ENCODE results near the gene MRPS23. TPM values are rescaled to one million over a fixed set of nuclear protein-coding genes. Genes with fewer than 3 reads are reported as not detected.

The MRPS23 gene
- total RNA-seq, 2 donors from 2014 or later: 55.3 to 65.0 TPM

DNA sequence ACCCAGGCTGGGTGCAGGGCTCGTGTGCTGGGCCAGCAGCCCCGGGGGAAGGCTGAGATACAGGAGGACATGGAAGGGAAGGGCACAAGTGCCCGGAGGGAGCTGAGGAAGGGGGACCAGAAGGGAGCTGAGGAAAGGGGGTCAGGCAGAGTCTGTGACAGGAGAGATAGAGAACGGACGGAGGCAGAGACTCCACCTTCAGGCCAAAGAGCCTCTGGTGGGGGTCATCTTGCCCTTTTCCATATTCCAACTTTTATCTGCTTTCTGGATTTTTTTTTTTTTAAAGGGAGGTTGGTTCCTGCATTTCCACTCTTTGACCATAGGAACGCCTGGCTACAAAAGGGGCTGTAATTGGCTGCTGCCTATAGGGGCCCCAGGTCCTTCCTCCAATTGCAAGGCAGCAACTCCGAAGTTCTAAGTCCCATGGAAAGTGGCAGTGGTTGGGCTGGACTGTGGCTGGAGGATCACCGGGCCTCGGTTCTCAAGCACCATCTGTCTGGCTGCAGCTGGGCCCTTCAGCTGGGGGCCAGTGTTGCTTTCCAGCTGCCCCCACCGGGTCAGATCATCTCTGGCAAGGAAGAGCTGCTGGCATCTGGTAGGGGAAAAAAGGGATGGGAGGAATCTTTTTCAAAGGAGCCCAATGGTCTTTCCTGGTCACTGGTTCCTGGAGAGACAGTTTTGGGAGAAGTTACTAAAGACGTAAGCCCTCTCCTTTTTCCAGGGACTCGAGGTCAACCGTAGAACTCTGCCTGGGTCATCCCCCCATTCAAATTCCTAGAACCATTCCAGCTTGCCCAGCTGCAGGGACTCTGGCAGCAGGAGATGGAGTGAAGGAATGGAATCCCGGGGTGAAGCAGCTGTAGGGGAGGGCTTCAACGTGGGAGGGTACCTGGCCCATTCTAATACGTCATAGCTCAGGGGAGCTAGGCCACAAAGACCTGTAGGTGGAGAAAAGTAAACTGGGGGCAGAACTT, 13.1 kb upstream of the MRPS23 start:
- no peak overlapping the region for H3K27ac Mint-ChIP-seq
- DNase-seq (ENCODE audit: low spot score) (no peak), ATAC-seq (no peak)
- H3K27me3 Mint-ChIP-seq: peaks cover 37 to 48% of the 10 kb centered on the region in 2 donors
- H3K9me3 Mint-ChIP-seq: no peaks in the 10 kb centered on the region
- no peaks in the 10 kb centered on the region for H3K36me3 Mint-ChIP-seq
- peaks cover 2 to 12% of the 10 kb centered on the region in 2 donors for H3K4me1 Mint-ChIP-seq (ENCODE audit: low read depth in 2 of 2)
- no peak overlapping the region for H3K4me3 Mint-ChIP-seq

DNA sequence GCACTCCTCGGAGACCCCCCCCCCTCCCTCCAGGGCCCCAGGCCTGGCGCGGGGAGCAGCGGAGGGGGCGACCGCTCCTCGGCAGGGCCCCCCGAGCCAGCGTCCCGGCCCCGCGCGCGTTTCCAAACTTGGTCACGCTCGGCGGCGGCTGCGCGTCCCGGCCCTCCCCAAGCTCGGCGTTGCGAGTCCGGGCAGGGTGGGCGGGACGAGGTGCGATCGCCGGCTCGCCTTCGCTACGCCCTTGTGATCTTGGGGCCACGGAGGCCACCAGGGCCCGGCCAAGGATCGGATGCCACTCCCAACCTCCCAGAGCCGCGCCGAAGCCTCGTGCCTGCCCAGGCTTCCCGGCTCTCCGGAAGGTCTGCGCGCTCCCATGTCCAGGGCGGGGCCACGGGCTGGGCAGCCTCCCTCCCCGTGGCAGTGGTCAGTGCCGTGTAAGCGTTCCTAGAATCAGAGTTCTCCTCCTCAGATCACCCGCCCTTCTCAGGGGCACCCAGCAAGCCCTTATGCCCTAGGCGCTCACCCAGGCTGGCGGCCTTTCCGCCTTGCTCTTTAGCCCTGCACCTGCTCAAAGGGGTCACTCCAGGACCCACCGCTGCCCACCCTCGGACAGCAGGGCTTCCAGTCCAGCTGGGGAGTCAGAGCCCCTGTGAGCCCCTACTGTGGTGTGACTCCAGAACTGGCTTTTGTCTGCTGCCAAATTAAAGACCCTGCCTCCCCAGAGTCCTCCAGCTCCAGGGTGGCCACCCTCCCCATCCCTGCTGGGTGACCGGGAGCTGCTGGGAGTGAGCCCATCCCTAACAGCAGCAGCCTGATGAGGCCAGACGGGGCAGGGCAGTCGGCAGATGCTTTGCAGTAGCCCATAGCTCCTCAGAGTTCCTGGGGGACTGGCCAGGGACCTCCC, 12.2 kb upstream of the MRPS23 start:
- Mint-ChIP-seq H3K4me1 (ENCODE audit: low read depth in 2 of 2) (peaks cover 2 to 8% of the 10 kb centered on the region in 2 donors), H3K4me3 (no peak overlapping the region)

DNA sequence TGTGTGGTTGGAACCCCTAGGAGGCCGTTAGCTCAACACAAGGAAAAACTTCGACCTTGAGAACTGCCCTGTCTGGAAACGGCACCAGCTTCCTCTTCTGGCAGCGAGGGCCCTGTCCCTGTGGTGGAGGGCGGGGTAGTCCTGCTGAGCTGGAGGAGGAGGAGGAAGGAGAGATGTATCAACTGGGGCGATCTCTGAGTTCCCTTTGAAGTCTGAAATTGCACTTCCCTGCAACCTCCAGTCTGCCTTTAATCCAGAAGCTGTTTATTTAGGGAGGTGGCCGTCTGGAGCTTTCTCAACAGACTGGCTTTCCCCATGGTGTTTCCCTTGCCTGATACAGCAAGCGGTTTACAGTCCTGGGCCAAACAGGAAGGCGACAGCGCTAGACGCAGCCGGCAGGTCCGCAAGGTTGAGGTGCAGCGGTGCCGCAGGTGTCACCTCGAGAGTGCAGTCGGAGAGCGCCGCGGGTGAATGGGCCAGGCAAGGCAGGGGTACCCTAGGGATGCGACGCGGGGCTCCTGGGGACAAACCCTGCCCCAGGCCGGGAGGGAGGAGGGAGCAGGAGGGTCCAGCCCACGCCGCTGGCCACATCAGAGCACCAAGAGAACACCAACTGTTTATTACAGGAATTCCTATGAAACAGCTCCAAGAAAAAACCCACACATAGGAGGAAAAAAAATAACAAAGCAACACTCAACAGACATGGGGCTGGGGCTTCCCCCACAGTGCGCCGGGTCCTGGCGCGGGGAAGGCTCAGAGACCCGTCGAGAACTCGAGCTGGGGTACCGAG, 11.4 kb upstream of the MRPS23 start:
- Mint-ChIP-seq H3K27me3 (peaks cover 32 to 48% of the 10 kb centered on the region in 2 donors), H3K4me3 (peak overlapping the region; percentile 71), H3K27ac (no peak overlapping the region), H3K36me3 (no peaks in the 10 kb centered on the region), H3K4me1 (ENCODE audit: low read depth in 2 of 2) (peaks cover 2 to 8% of the 10 kb centered on the region in 2 donors), H3K9me3 (no peaks in the 10 kb centered on the region)
- no peak for DNase-seq (ENCODE audit: low spot score)
- ATAC-seq: peak in 1 of 2 donors; percentile 26

More for the DNA sequence above, 12.2 kb upstream of the MRPS23 start:
- Mint-ChIP-seq H3K27me3 (peaks cover 32 to 48% of the 10 kb centered on the region in 2 donors), H3K9me3 (no peaks in the 10 kb centered on the region), H3K27ac (no peak overlapping the region), H3K36me3 (no peaks in the 10 kb centered on the region)
- no peak for ATAC-seq
- DNase-seq (ENCODE audit: low spot score): no peak

DNA sequence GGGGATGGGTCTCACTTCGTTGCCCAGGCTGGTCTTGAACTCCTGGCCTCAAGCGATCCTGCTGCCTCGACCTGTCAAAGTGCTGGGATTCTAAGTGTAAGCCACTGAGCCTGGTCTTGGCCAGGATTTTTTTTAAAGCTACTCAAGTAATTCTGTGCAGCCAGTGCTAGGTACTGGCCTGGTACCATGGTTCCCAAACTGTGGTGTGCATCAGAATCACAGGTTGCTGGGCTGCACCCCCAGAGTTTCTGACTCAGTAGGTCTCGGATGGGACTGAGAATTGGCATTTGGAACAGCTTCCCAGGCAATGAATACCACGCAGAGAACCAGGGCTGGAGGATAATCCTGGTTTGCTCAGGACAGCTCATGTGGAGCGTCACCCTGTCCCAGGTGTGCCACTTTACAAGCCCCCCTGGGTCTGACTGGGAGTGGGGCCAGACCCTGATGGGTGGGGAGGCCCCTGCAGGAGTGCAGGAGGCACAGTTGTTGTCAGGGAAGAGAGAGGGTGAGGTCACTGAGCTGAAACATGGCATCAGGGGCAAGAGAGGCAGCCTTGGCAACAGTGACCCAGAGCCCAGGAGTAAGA, 10.7 kb upstream of the MRPS23 start:
- Mint-ChIP-seq H3K9me3 (no peaks in the 10 kb centered on the region), H3K4me1 (ENCODE audit: low read depth in 2 of 2) (peaks cover 2 to 8% of the 10 kb centered on the region in 2 donors), H3K36me3 (no peaks in the 10 kb centered on the region), H3K27me3 (peaks cover 32 to 48% of the 10 kb centered on the region in 2 donors), H3K27ac (no peak overlapping the region), H3K4me3 (peak overlapping the region; percentile 71)
- ATAC-seq (no peak), DNase-seq (ENCODE audit: low spot score) (no peak)

DNA sequence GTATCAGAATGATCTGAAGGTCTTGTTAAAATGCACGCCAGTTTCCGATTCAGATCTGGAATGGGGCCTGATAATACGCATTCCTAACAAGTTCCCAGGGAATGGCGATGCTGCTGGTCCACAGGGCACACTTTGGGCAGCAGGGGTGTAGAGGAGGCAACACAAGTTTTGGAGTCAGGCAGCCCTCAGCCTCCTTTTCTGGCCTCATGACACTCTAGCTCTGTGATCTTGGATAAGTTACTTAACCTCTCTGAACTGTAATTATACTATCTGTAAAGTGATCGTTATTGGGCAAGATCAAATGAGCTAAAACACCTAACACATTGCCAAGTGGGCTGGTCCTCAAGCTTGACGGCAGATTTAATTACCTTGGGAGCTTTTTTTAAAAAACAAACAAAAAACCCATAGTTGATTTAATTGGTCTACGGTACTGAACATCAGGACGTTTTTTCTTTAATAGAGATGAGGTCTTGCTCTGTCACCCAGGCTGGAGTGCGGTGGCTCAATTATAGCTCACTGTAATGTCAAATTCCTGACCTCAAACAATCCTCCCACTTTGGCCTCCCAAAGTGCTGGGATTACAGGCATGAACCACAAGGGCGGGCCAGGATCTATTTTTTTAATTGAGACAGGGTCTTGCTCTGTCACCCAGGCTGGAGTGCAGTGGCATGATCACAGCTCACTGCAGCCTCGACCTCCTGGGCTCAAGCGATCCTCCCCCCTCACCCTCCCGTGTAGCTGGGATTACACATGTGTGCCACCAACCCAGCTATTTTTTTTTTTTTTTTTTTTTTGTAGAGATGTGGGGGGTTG, 10.0 kb upstream of the MRPS23 start:
- peaks cover 2 to 8% of the 10 kb centered on the region in 2 donors for H3K4me1 Mint-ChIP-seq (ENCODE audit: low read depth in 2 of 2)
- ATAC-seq (no peak), DNase-seq (ENCODE audit: low spot score) (no peak)
- H3K9me3 Mint-ChIP-seq: no peaks in the 10 kb centered on the region
- no peak overlapping the region for H3K27ac Mint-ChIP-seq
- no peak overlapping the region for H3K4me3 Mint-ChIP-seq
- no peaks in the 10 kb centered on the region for H3K36me3 Mint-ChIP-seq
- peaks cover 32 to 45% of the 10 kb centered on the region in 2 donors for H3K27me3 Mint-ChIP-seq

DNA sequence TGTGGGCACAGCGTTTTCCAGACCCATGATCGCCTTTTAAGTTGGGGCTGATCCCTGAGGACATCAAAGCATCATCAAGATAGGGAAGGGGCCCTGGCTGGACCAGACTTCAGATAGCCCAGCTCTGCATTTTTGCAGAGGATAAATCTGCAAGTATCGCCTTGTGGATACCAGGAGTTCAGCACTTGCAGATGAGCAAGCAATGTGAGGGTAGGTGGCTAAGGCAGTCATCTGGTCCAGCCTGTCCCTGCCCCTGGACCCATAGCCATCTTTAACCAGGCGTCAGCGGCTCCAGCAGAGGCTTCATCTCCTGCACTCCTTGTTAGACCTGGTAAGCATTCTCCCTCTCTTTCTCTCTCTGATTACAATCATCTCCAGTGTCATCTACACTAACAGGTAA, 9.0 kb upstream of the MRPS23 start:
- peaks cover 27 to 35% of the 10 kb centered on the region in 2 donors for H3K27me3 Mint-ChIP-seq
- H3K27ac Mint-ChIP-seq: no peak overlapping the region
- H3K4me3 Mint-ChIP-seq: no peak overlapping the region
- peaks cover 2 to 8% of the 10 kb centered on the region in 2 donors for H3K4me1 Mint-ChIP-seq (ENCODE audit: low read depth in 2 of 2)
- DNase-seq (ENCODE audit: low spot score) (no peak), ATAC-seq (no peak)
- no peaks in the 10 kb centered on the region for H3K36me3 Mint-ChIP-seq
- H3K9me3 Mint-ChIP-seq: no peaks in the 10 kb centered on the region

DNA sequence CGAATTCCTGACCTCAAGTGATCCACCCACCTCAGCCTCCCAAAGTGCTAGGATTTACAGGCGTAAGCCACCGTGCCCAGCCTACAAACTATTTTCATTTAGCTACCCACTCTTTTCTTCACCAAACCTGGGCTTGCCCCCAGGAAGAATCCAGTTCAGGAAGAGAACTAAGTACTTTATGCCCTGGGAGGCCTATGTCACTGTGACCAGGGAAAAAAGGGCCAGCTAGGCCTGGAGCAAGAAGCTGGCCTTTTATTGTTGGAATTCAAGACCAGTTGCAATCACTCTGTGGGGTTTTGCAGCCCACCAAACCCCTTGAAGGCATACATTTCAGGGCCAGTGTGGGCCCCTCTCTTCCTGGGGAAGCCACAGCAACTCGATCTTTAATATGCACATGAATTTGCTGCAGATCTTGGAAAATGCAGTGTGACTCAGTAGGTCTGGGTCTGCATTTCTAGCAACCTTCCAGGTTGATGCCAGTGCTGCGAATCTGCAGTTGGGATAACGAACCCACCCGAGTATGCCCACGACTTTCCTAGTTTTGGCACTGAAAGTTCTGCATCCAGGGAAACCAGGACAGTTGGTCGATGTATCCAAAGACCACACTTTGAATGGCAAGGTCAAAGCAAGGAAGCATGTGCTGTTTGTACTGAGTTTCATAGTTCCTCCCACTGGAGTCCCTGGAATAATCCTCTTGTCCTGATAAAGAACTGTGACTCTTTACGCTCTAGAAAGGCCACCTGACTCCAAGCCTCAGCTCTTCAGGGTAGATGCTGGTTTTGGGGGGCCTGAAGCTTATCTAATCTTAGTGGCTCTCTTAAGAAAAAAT, 7.2 kb upstream of the MRPS23 start:
- H3K9me3 Mint-ChIP-seq: no peaks in the 10 kb centered on the region
- H3K4me1 Mint-ChIP-seq (ENCODE audit: low read depth in 2 of 2): peaks cover 2 to 8% of the 10 kb centered on the region in 2 donors
- H3K27me3 Mint-ChIP-seq: peaks cover 21 to 24% of the 10 kb centered on the region in 2 donors
- ATAC-seq (no peak), DNase-seq (ENCODE audit: low spot score) (no peak)
- H3K4me3 Mint-ChIP-seq: no peak overlapping the region
- no peak overlapping the region for H3K27ac Mint-ChIP-seq
- H3K36me3 Mint-ChIP-seq: no peaks in the 10 kb centered on the region

DNA sequence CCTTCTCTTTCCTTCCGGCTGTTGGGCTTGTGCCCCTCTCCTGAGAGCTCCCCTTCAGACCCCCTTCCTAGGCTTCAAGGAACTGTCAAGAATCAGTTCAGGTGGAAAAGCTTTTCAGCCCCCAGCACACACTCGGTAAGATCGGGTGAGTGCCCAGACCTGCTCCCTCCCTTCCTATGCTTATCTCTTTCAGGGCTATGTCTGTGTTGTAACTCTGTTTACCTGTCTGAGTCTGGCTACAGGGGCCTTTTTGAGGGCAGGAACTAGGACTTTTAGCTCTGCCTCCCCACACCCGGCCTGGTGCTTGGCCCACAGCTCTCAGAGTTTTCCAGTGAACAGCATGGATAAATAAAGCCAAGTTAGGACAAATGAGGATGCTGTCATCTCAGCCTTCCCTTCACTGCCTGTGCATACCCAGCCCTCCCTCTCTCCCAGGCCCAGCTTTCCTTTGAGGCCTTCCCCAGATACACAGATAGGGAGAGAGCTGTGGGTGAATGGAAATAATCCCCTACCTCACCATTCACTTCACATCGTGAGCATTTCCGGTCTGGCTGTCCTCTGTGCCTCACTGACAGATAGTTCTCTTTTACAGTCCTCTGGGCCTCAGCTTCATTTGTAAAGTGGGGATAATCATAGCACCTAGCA, 5.7 kb upstream of the MRPS23 start:
- Mint-ChIP-seq H3K4me1 (ENCODE audit: low read depth in 2 of 2) (peaks cover 7 to 10% of the 10 kb centered on the region in 2 donors), H3K9me3 (no peaks in the 10 kb centered on the region), H3K36me3 (no peaks in the 10 kb centered on the region), H3K27ac (no peak overlapping the region), H3K27me3 (peaks cover 12 to 16% of the 10 kb centered on the region in 2 donors), H3K4me3 (no peak overlapping the region)
- DNase-seq (ENCODE audit: low spot score) (no peak), ATAC-seq (no peak)

DNA sequence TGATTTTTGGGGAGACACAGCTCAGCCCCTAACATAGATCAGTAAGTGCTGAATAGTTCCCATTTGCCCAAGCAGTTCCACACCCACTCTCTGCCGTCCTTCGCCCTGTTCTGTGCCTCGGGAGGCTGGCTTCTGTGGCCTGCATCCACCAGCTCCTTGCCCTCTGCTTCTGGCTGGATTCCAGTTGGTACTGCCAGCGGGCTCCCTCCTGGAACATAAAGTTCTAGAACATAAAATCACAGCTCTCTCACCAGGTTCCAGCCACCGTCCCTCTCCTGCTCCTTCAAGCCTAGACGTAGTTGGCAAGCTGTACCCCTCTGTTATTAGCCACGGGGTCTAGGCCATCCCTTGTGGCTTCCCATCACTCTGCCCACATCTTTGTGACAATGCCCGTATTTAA, 3.9 kb upstream of the MRPS23 start:
- H3K9me3 Mint-ChIP-seq: no peaks in the 10 kb centered on the region
- peaks cover 4% of the 10 kb centered on the region in 2 donors for H3K27me3 Mint-ChIP-seq
- H3K27ac Mint-ChIP-seq: no peak overlapping the region
- DNase-seq (ENCODE audit: low spot score) (no peak), ATAC-seq (no peak)
- peaks cover 9% of the 10 kb centered on the region for H3K36me3 Mint-ChIP-seq
- no peak overlapping the region for H3K4me3 Mint-ChIP-seq
- peaks cover 25% of the 10 kb centered on the region in 2 donors for H3K4me1 Mint-ChIP-seq (ENCODE audit: low read depth in 2 of 2)

DNA sequence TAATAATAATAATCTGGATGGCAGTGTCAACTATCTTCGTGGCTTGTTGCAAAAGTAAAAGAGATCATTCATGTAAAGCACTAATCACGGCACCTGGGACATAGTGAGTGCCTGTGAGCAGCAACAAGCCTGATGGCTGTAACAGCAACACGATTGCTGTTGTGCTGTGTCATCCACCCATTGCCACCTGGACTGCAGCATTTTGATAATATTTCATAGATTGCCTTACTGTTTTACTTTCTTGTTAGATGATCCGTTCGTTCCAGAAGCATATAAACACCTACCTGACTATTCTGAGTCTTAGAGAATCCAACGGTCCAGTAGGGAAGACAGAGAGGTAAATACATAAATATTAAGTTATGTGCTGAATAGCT, 3.1 kb upstream of the MRPS23 start:
- Mint-ChIP-seq H3K27ac (no peak overlapping the region), H3K4me1 (ENCODE audit: low read depth in 2 of 2) (peaks cover 25 to 29% of the 10 kb centered on the region in 2 donors), H3K36me3 (peaks cover 9% of the 10 kb centered on the region), H3K9me3 (no peaks in the 10 kb centered on the region), H3K4me3 (no peak overlapping the region), H3K27me3 (no peaks in the 10 kb centered on the region)
- ATAC-seq (no peak), DNase-seq (ENCODE audit: low spot score) (no peak)

DNA sequence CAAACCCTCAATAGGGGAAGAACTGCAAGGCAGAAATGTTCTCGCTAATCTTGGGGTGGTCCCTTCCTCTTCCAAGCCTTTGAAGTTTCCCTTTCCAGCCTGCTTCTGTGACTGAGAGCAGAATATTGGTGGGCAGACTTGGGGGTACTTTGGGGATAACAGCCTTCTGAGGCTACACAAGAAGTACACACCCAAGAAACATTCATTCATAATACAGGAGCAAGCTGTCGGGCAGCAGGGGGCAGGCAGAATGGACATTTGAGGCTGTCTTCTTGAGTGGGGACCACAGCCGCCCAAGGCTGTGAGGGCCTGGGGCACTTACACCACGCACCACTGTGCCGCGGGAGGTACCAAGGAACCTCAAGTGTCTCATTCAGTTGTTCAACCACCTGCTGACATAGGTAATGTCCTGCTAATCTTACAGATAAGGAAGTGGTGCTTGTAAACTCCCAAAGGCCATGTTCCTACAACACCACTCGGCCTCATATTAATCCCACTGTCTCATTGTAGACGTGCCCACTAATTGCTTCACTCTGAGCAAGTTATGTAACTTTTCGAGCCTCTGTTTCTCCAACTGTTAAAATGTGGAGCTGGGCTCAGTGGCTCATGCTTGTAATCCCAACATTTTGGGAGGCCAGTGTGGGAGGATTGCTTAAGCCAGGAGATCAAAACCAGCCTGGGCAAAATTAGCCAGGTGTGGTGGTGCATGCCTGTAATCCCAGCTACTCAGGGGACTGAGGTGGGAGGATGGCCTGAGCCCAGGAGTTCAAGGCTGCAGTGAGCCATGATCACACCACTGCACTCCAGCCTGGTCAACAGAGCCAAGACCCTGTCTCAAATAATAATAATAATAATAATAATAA, 2.5 kb upstream of the MRPS23 start:
- H3K4me1 Mint-ChIP-seq (ENCODE audit: low read depth in 2 of 2): peaks cover 25 to 29% of the 10 kb centered on the region in 2 donors
- ATAC-seq (no peak), DNase-seq (ENCODE audit: low spot score) (no peak)
- peak overlapping the region; percentile 47 to 56 for H3K27ac Mint-ChIP-seq
- no peaks in the 10 kb centered on the region for H3K9me3 Mint-ChIP-seq
- H3K4me3 Mint-ChIP-seq: peak overlapping the region; percentile 63
- no peaks in the 10 kb centered on the region for H3K27me3 Mint-ChIP-seq
- peaks cover 9% of the 10 kb centered on the region for H3K36me3 Mint-ChIP-seq

Data from natural killer cell treated with Interleukin-12 subunit alpha and Interleukin-12 subunit beta and Interleukin-15 and Interleukin-18, amount 100 ng/mL, for 72 hours (primary cell).